ENCODE data around the gene HHAT.

The HHAT gene

DNA sequence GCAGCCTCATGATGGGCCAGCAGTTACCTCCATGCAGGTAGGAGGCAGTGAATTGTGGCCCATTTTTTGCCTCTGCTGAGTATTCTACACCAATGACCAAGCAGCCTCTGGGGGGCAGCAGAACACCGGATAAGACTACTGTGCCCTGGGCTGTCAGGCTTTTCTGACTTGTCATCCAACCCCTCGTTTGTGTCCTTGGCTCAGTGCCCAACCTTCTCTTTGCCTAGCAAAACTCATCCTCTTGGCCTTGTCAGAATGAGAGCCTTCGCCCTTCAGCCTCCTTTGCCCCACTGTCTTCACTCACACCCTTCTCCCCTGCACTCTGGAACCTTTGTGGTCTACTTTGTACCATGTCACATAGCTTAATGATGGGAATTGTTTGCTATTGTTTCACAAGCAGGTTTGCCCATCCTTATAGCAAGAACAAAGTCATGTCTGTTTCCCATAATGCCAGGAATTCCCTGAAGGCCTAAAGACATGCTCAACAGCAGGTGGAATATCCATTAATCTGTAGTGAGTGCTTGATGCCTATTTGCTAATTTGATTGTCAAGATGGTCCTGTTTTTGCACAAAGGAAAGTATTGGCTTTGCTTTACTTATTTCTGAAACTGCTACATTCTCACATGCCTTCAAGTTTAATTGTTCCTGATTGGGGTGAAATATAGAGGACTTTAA is 255.9 kb downstream of the HHAT start:
- TF ChIP-seq CTCF (conservative IDR thresholded peaks at IDR 0.05; ENCODE audit: low read depth, low read length): peak; percentile 85

GRCh38 chr1:210586771-210587170 is 258.1 kb downstream of the HHAT start:
- no peak for DNase-seq (ENCODE audit: low read depth)
- no peak overlapping the region for H3K4me3 ChIP-seq (ENCODE audit: low read length)
- no peak for TF ChIP-seq CTCF (conservative IDR thresholded peaks at IDR 0.05; ENCODE audit: low read depth, low read length)

More for the DNA sequence above, 255.9 kb downstream of the HHAT start:
- no peak for DNase-seq (ENCODE audit: low read depth)
- no peak overlapping the region for H3K4me3 ChIP-seq (ENCODE audit: low read length)

DNA sequence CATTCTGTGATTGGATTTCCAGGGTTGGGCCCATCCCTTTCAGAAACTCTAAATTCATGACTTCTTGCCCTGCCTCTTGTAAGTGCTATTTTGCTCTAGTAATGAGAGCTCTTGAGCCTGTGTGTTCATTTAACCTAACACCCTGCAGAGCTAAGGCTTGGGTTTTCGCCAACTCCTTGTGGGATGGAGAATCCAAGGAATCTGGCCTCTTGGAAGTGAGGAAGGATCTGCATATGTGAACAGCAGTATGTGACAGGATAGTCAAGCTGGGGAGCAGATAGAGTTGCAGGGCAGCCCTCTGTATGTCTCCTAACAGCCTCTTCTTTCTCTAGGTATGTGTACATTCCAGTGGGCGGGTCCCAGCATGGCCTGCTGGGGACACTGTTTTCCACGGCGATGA is 258.9 kb downstream of the HHAT start:
- no peak for TF ChIP-seq CTCF (conservative IDR thresholded peaks at IDR 0.05; ENCODE audit: low read depth, low read length)
- no peak overlapping the region for H3K4me3 ChIP-seq (ENCODE audit: low read length)
- DNase-seq (ENCODE audit: low read depth): no peak

- no peak overlapping the region for H3K4me3 ChIP-seq (ENCODE audit: low read length)
- no peak for DNase-seq (ENCODE audit: low read depth)
Observed at GRCh38 chr1:210588357-210588756, 259.7 kb downstream of the HHAT start.

GRCh38 chr1:210588946-210589345 is 260.2 kb downstream of the HHAT start:
- no peak for DNase-seq (ENCODE audit: low read depth)
- TF ChIP-seq CTCF (conservative IDR thresholded peaks at IDR 0.05; ENCODE audit: low read depth, low read length): no peak
- H3K4me3 ChIP-seq (ENCODE audit: low read length): no peak overlapping the region

More at GRCh38 chr1:210588357-210588756, 259.7 kb downstream of the HHAT start:
- no peak for TF ChIP-seq CTCF (conservative IDR thresholded peaks at IDR 0.05; ENCODE audit: low read depth, low read length)

DNA sequence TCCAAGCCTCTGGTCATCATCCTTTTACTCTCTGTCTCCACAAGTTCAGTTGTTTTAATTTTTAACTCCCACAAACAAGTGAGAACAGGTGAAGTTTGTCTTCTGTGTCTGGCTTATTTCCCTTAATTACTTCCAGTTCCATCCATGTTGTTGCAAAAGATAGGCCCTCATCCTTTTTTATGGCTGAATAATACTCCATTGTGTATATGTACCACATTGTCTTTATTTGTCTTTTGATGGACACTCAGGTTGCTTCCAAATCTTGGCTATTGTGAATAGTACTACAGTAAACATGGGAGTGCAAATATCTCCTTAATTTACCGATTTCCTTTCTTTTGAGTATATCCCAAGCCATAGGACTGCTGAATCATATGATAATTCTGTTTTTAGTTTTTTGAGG is 262.5 kb downstream of the HHAT start:
- no peak for TF ChIP-seq CTCF (conservative IDR thresholded peaks at IDR 0.05; ENCODE audit: low read depth, low read length)
- no peak for DNase-seq (ENCODE audit: low read depth)
- H3K4me3 ChIP-seq (ENCODE audit: low read length): no peak overlapping the region

DNA sequence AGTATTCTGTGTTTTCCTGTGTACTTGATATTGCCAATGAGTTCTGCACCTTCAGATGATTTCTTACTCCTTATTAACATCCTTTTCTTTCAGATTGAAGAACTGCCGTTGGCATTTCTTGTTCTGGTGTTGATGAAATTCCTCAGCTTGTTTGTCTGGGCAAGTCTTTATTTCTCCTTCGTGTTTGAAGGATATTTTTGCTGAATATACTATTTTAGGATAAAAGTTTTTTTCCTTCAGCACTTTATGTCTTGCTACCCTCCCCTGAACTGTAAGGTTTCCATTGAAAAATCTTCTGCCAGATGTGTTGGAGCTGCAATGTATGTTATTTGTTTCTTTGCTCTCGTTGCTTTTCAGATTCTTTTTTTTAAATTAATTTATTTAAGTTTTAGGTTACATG is 265.9 kb downstream of the HHAT start:
- DNase-seq (ENCODE audit: low read depth): no peak
- TF ChIP-seq CTCF (conservative IDR thresholded peaks at IDR 0.05; ENCODE audit: low read depth, low read length): no peak
- no peak overlapping the region for H3K4me3 ChIP-seq (ENCODE audit: low read length)

Data from retinal pigment epithelial cell (primary cell).